Measurements from ENCODE around the gene PLEKHG4B.

DNA sequence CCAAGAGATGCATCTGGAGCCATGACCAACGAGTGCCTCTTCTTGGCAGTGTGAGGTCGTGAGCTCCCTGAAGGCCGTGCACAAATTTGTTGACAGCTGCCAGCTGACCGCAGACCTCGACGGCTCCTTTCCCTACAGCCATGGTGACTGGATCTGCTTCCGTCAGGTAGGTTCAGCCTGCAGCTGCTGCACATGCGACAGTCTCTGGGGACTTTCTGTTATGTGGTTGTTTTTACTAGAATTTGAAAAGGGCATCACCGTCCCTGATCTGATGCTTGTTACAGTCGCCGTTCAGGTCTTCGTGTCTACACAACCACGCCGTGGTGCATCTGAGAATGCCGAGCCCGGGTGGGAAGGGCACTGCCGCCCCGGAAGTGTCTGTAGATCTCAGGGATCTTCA is 62.9 kb downstream of the PLEKHG4B start:
- TF ChIP-seq, protein P1, sequence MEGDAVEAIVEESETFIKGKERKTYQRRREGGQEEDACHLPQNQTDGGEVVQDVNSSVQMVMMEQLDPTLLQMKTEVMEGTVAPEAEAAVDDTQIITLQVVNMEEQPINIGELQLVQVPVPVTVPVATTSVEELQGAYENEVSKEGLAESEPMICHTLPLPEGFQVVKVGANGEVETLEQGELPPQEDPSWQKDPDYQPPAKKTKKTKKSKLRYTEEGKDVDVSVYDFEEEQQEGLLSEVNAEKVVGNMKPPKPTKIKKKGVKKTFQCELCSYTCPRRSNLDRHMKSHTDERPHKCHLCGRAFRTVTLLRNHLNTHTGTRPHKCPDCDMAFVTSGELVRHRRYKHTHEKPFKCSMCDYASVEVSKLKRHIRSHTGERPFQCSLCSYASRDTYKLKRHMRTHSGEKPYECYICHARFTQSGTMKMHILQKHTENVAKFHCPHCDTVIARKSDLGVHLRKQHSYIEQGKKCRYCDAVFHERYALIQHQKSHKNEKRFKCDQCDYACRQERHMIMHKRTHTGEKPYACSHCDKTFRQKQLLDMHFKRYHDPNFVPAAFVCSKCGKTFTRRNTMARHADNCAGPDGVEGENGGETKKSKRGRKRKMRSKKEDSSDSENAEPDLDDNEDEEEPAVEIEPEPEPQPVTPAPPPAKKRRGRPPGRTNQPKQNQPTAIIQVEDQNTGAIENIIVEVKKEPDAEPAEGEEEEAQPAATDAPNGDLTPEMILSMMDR (IDR thresholded peaks at IDR 0.05 in 8 of 11, conservative IDR thresholded peaks at IDR 0.05 in 3 of 11), result no peak
- TF ChIP-seq POLR2A (IDR thresholded peaks at IDR 0.05) (no peak), POLR2AphosphoS5 (IDR thresholded peaks at IDR 0.05) (no peak)

All from spleen (tissue), 7 donors.